ENCODE results near the gene ISCA1.

ISCA1 gene

DNA sequence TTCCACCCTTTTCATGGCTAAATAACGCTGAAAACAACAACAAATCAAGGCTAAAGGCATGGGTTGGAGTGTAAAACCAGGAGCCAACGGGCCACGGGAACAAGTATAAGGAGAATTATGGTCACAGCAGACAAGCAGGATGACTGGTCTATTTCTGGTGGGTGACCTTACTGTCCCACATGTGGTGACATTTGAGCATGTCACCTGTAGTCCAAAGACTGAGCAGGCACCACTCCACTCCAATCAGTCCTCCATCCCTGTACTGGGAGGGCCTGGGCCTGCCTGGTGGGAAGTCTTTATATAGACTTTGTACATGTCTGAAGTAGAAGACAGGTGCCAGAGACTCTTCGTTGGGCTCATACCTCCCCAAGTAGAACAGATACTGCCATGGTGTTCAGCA, 59.7 kb downstream of the ISCA1 start:
- no peak for DNase-seq (ENCODE audit: low spot score)

DNA sequence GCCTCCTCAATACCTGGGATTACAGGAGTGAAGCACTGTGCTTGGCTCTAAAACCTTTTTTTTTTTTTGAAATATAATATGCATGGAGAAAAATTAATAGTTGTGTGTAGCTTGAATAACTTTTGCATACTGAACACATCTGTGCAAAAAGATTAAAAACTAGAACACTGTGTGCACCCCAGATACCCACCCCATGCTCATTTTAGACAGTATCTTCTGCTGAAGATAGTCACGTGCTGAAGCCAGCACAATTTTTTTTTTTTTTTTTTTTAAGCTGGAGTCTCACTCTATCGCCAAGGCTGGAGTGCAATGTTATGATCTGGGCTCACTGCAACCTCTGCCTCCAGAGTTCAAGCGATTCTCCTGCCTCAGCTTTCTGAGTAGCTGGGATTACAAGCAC, 62.7 kb downstream of the ISCA1 start:
- DNase-seq (ENCODE audit: low spot score) = no peak

DNA sequence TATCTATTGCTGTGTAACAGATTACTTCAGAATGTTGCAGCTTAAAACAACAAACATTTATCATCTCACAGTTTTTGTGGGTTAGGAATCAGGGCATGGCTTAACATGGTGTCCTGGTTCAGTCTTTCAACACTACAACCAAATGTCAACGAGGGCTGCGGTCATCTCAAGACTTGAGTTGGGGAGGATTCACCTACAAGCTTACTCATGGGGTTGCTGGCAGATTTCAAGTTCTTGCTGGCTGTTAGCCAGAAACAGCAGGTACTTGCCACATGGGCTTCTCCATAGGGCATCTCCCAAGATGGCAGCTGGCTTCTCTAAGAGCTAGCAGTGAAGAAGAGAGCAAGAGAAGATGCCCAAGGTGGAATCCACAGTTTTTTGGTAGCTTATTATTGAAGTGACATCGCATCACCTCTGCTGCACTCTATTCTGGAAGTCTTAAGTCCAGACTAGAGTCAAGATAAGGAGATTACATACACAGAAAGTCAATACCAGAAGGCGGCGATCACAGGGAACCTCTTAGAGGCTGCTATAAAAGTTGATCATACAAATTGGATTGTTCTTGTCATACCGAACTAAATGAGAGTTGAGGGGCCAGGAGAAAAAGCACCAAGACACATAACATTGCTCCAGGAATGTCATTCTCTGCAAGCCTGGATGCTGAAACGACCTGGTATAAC, 65.1 kb downstream of the ISCA1 start:
- no peak for DNase-seq (ENCODE audit: low spot score)
